Measurements from ENCODE around the gene GREM2.

Gene GREM2

GRCh38 chr1:240649733-240650721 lies 38.1 kb upstream of the GREM2 start:
- H3K9me2 ChIP-seq (ENCODE audit: low read depth, low read length): no peaks in the 10 kb centered on the region
- no peak overlapping the region for H3K9ac ChIP-seq (ENCODE audit: low read length)
- no peaks in the 10 kb centered on the region for H3K36me3 ChIP-seq (ENCODE audit: insufficient read depth, low read length)
- H4K20me1 ChIP-seq (ENCODE audit: insufficient read depth, low read length): no peaks in the 10 kb centered on the region
- TF ChIP-seq EZH2 (IDR thresholded peaks at IDR 0.05; ENCODE audit: borderline replicate concordance, low read length): no peak
- TF ChIP-seq CTCF (IDR thresholded peaks at IDR 0.05; ENCODE audit: low read length): no peak
- H3K9me3 ChIP-seq (ENCODE audit: low read length): no peaks in the 10 kb centered on the region
- H3K4me1 ChIP-seq (ENCODE audit: insufficient read depth, low read length, severe bottlenecking): no peaks in the 10 kb centered on the region
- no peak overlapping the region for H3K27ac ChIP-seq (ENCODE audit: low read depth, low read length, poor library complexity, severe bottlenecking)
- no peak overlapping the region for H2AFZ ChIP-seq (ENCODE audit: low read length)
- H3K79me2 ChIP-seq (ENCODE audit: insufficient read depth, low read length): no peaks in the 10 kb centered on the region
- no peak overlapping the region for H3K4me3 ChIP-seq (ENCODE audit: low read depth, low read length, poor library complexity, severe bottlenecking)
- H3K27me3 ChIP-seq (ENCODE audit: insufficient read depth, low read length): no peaks in the 10 kb centered on the region
- no peaks in the 10 kb centered on the region for H3F3A ChIP-seq (ENCODE audit: insufficient read depth, low read length)
- H3K4me2 ChIP-seq (ENCODE audit: low read length): no peak overlapping the region

GRCh38 chr1:240646571-240647240 lies 34.8 kb upstream of the GREM2 start:
- H3K36me3 ChIP-seq (ENCODE audit: insufficient read depth, low read length): no peaks in the 10 kb centered on the region
- H3K4me2 ChIP-seq (ENCODE audit: low read length): no peak overlapping the region
- no peaks in the 10 kb centered on the region for H3F3A ChIP-seq (ENCODE audit: insufficient read depth, low read length)
- no peaks in the 10 kb centered on the region for H3K79me2 ChIP-seq (ENCODE audit: insufficient read depth, low read length)
- no peaks in the 10 kb centered on the region for H3K4me1 ChIP-seq (ENCODE audit: insufficient read depth, low read length, severe bottlenecking)
- no peaks in the 10 kb centered on the region for H3K27me3 ChIP-seq (ENCODE audit: insufficient read depth, low read length)
- no peaks in the 10 kb centered on the region for H3K9me3 ChIP-seq (ENCODE audit: low read length)
- no peaks in the 10 kb centered on the region for H4K20me1 ChIP-seq (ENCODE audit: insufficient read depth, low read length)
- H3K9me2 ChIP-seq (ENCODE audit: low read depth, low read length): no peaks in the 10 kb centered on the region
- no peak for TF ChIP-seq EZH2 (IDR thresholded peaks at IDR 0.05; ENCODE audit: borderline replicate concordance, low read length)
- no peak overlapping the region for H3K9ac ChIP-seq (ENCODE audit: low read length)
- H3K27ac ChIP-seq (ENCODE audit: low read depth, low read length, poor library complexity, severe bottlenecking): no peak overlapping the region
- H3K4me3 ChIP-seq (ENCODE audit: low read depth, low read length, poor library complexity, severe bottlenecking): no peak overlapping the region
- no peak overlapping the region for H2AFZ ChIP-seq (ENCODE audit: low read length)

- no peak overlapping the region for H3K27ac ChIP-seq (ENCODE audit: low read depth, low read length, poor library complexity, severe bottlenecking)
- H3K4me1 ChIP-seq (ENCODE audit: insufficient read depth, low read length, severe bottlenecking): no peaks in the 10 kb centered on the region
- H4K20me1 ChIP-seq (ENCODE audit: insufficient read depth, low read length): no peaks in the 10 kb centered on the region
- H2AFZ ChIP-seq (ENCODE audit: low read length): no peak overlapping the region
- H3K9me3 ChIP-seq (ENCODE audit: low read length): no peaks in the 10 kb centered on the region
- no peaks in the 10 kb centered on the region for H3K36me3 ChIP-seq (ENCODE audit: insufficient read depth, low read length)
- H3K4me3 ChIP-seq (ENCODE audit: low read depth, low read length, poor library complexity, severe bottlenecking): no peak overlapping the region
- H3K4me2 ChIP-seq (ENCODE audit: low read length): no peak overlapping the region
- H3K9ac ChIP-seq (ENCODE audit: low read length): no peak overlapping the region
- H3K27me3 ChIP-seq (ENCODE audit: insufficient read depth, low read length): no peaks in the 10 kb centered on the region
- no peaks in the 10 kb centered on the region for H3F3A ChIP-seq (ENCODE audit: insufficient read depth, low read length)
- TF ChIP-seq CTCF (IDR thresholded peaks at IDR 0.05; ENCODE audit: low read length) (no peak), EZH2 (IDR thresholded peaks at IDR 0.05; ENCODE audit: borderline replicate concordance, low read length) (no peak)
- H3K9me2 ChIP-seq (ENCODE audit: low read depth, low read length): no peaks in the 10 kb centered on the region
- H3K79me2 ChIP-seq (ENCODE audit: insufficient read depth, low read length): no peaks in the 10 kb centered on the region
Measured at GRCh38 chr1:240644732-240645131, 32.8 kb upstream of the GREM2 start.
